ENCODE results near the gene NPLOC4. TPM values are rescaled to one million over a fixed set of nuclear protein-coding genes. Genes with fewer than 3 reads are reported as not detected.

The NPLOC4 gene
- total and polyA plus RNA-seq, 2 of the 13 experiments (the other 11 are each of a cell fraction or from before 2014, with no cell fraction given) = 57.0 to 97.0 TPM

DNA sequence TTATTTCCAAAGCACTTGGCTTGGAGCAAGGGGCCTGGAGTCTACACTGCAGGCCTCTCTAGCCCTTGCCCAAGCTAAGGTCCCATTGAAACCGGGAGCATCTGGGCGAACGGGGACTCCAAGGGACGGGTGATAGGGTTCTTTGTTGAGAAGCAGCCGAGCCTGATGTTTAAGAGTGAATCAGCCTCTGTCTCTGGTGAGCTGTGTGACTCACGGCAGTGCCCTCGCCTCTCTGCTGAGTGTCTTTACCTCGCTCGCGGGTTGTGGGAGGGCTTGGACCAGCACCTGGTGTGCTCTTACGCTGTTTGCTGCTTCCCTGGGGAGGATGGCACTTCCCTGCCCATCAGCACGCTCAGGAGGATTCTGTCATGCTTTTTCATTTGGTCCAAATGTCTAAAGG, 48.2 kb upstream of the NPLOC4 start:
- DNase-seq (ENCODE audit: low spot score) (no peak), FAIRE-seq (no peak), ATAC-seq (no peak)
- no peaks in the 10 kb centered on the region for H4K20me1 ChIP-seq (ENCODE audit: insufficient read depth, low read length)
- H3K4me3 ChIP-seq (replicated peaks in 1 of 3; ENCODE audit: insufficient read depth in 1 of 3, low read depth in 2 of 3, low read length in 3 of 3) = peak overlapping the region; percentile 94 to 99 (median 96)
- H3K36me3 ChIP-seq (replicated peaks in 1 of 2; ENCODE audit: control insufficient read depth in 1 of 2, insufficient read depth in 2 of 2, low read length in 2 of 2) = peaks cover 38 to 48% of the 10 kb centered on the region in 2 experiments; a peak in 4 of 5 replicates
- WGBS (ENCODE audit: low lambda C conversion rate) = 59% methylated on average over 12 of the region's 12 CpGs
- intact Hi-C loops (cut with micrococcal nuclease; ENCODE audit: unreplicated experiment) = no loop called here
- peak overlapping the region; percentile 94 for H3K4me2 ChIP-seq (ENCODE audit: low read depth, low read length)
- peaks cover 35% of the 10 kb centered on the region for H3K4me1 ChIP-seq (ENCODE audit: insufficient read depth, low read length)
- ChIA-PET CTCF (ENCODE audit: low intra/inter-chr PET ratio, low total read pairs) (no interaction called here), POLR2A (interaction anchor here (2.4 to 4.5 kb wide), 4 partner anchors 11 to 18 kb away, joined by 16 to 124 read pairs (median 47); partner anchors contain the start of genes CCDC137, MRPL12 and OXLD1)
- peak overlapping the region; percentile 94 for H3K9ac ChIP-seq (ENCODE audit: insufficient read depth, low read depth, low read length)
- H3K79me2 ChIP-seq (ENCODE audit: insufficient read depth, low read length) = peaks cover 35% of the 10 kb centered on the region
- H3K27ac ChIP-seq (ENCODE audit: extremely low read length, insufficient read depth, low read length) = peak overlapping the region; percentile 53
- no peak overlapping the region for H2AFZ ChIP-seq (ENCODE audit: low read length)
- BruUV-seq (replicated peaks) = no TSS peak
- in situ Hi-C loops (cut with HindIII; ENCODE audit: extremely low pct_ligation_motif_present, low pct_unique_long_range_greater_than_20kb) = no loop called here
- TF ChIP-seq ZBTB38 (CRISPR knock-in tag; IDR thresholded peaks at IDR 0.05) = peak; percentile 83
- peak; percentile 96 for TF ChIP-seq ZNF768 (CRISPR knock-in tag; IDR thresholded peaks at IDR 0.05)
- TF ChIP-seq RFXANK (CRISPR knock-in tag; IDR thresholded peaks at IDR 0.05) = no peak
- peak; percentile 65 for TF ChIP-seq XRCC5 (optimal IDR thresholded peaks at IDR 0.05; ENCODE audit: low read length)
- peak in 1 of 2 experiments; percentile 22; a peak in 1 of 4 replicates for TF ChIP-seq POLR2A (IDR thresholded peaks at IDR 0.05; ENCODE audit: insufficient read depth in 1 of 2, low read depth in 2 of 2, low read length in 2 of 2)
- TF ChIP-seq, protein P1, sequence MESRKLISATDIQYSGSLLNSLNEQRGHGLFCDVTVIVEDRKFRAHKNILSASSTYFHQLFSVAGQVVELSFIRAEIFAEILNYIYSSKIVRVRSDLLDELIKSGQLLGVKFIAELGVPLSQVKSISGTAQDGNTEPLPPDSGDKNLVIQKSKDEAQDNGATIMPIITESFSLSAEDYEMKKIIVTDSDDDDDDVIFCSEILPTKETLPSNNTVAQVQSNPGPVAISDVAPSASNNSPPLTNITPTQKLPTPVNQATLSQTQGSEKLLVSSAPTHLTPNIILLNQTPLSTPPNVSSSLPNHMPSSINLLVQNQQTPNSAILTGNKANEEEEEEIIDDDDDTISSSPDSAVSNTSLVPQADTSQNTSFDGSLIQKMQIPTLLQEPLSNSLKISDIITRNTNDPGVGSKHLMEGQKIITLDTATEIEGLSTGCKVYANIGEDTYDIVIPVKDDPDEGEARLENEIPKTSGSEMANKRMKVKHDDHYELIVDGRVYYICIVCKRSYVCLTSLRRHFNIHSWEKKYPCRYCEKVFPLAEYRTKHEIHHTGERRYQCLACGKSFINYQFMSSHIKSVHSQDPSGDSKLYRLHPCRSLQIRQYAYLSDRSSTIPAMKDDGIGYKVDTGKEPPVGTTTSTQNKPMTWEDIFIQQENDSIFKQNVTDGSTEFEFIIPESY (CRISPR knock-in tag; IDR thresholded peaks at IDR 0.05) = peak; percentile 99
- TF ChIP-seq, protein P2, sequence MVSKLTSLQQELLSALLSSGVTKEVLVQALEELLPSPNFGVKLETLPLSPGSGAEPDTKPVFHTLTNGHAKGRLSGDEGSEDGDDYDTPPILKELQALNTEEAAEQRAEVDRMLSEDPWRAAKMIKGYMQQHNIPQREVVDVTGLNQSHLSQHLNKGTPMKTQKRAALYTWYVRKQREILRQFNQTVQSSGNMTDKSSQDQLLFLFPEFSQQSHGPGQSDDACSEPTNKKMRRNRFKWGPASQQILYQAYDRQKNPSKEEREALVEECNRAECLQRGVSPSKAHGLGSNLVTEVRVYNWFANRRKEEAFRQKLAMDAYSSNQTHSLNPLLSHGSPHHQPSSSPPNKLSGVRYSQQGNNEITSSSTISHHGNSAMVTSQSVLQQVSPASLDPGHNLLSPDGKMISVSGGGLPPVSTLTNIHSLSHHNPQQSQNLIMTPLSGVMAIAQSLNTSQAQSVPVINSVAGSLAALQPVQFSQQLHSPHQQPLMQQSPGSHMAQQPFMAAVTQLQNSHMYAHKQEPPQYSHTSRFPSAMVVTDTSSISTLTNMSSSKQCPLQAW (CRISPR knock-in tag; IDR thresholded peaks at IDR 0.05) = 0 out of 2 replicates have a peak, but pooled peaks have one; percentile 6
- TF ChIP-seq, protein P3, sequence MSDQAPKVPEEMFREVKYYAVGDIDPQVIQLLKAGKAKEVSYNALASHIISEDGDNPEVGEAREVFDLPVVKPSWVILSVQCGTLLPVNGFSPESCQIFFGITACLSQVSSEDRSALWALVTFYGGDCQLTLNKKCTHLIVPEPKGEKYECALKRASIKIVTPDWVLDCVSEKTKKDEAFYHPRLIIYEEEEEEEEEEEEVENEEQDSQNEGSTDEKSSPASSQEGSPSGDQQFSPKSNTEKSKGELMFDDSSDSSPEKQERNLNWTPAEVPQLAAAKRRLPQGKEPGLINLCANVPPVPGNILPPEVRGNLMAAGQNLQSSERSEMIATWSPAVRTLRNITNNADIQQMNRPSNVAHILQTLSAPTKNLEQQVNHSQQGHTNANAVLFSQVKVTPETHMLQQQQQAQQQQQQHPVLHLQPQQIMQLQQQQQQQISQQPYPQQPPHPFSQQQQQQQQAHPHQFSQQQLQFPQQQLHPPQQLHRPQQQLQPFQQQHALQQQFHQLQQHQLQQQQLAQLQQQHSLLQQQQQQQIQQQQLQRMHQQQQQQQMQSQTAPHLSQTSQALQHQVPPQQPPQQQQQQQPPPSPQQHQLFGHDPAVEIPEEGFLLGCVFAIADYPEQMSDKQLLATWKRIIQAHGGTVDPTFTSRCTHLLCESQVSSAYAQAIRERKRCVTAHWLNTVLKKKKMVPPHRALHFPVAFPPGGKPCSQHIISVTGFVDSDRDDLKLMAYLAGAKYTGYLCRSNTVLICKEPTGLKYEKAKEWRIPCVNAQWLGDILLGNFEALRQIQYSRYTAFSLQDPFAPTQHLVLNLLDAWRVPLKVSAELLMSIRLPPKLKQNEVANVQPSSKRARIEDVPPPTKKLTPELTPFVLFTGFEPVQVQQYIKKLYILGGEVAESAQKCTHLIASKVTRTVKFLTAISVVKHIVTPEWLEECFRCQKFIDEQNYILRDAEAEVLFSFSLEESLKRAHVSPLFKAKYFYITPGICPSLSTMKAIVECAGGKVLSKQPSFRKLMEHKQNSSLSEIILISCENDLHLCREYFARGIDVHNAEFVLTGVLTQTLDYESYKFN (CRISPR knock-in tag; conservative IDR thresholded peaks at IDR 0.05) = no peak
- no peak for TF ChIP-seq GPN1 (CRISPR knock-in tag; IDR thresholded peaks at IDR 0.05; ENCODE audit: borderline replicate concordance)
- no peaks in the 10 kb centered on the region for H3K9me3 ChIP-seq (ENCODE audit: low read length)
- H3K27me3 ChIP-seq (ENCODE audit: control insufficient read depth in 1 of 2, insufficient read depth in 2 of 2, low read length in 2 of 2) = no peaks in the 10 kb centered on the region; a peak in 1 of 5 replicates

Data from HepG2 (cell line).